Adrenal gland (tissue), 5 donors: Measurements from ENCODE around the gene SMYD2.

Experiments
- CTCF ChIP-seq, 6 experiments: fragments of 450-650 bp in 4 of 6; fragments of 200-600 bp in 2 of 6; sonication (generic) in 1 of 6; IDR thresholded peaks; 1 replicate in 5 of 6; 2 replicates in 1 of 6; pipeline versions ENCODE4 v1.5.1 to v1.8.0; 2016 to 2021; ENCODE audit warnings: antibody characterized with exemption in 6 of 6, mild to moderate bottlenecking in 2 of 6, moderate library complexity in 1 of 6
- POLR2A ChIP-seq, 2 donors: fragments of 450-650 bp; IDR thresholded peaks; one replicate each; pipeline ENCODE4 v1.6.1; 2017; ENCODE audit warnings: antibody characterized with exemption in 2 of 2, mild to moderate bottlenecking in 2 of 2, moderate library complexity in 1 of 2
- donor health status: DM: no; HTN: no; CAD: no.

GRCh38 chr1:214328770-214329469, 48.0 kb downstream of the SMYD2 start:
- peak; percentile 76 to 98 (median 95) for TF ChIP-seq CTCF (IDR thresholded peaks at IDR 0.05)
- TF ChIP-seq POLR2A (IDR thresholded peaks at IDR 0.05): no peak
